GM23338 (cell line): Measurements from ENCODE around the gene TTC12. TPM values are rescaled to one million over a fixed set of nuclear protein-coding genes. Genes with fewer than 3 reads are reported as not detected.

Experiments used
- ATAC-seq: fragments of 200-7000 bp; cut with Tn5 transposase; 3 replicates; pipeline ENCODE4 v1.9.1; 2020
- DNase-seq: peaks from one replicate; pipeline ENCODE4 v3.0.0-alpha.2; 2015; ENCODE audit warnings: low spot score
- H2AFZ ChIP-seq: fragments of 200-600 bp; sonication (generic); 2 replicates; pipeline ENCODE4 v1.8.0; 2016; ENCODE audit warnings: antibody characterized with exemption, mild to moderate bottlenecking, moderate library complexity
- H3F3A ChIP-seq: fragments of 200-600 bp; sonication (generic); replicated peaks from 2 replicates; pipeline ENCODE4 v1.8.0; 2017; ENCODE audit warnings: antibody characterized with exemption, mixed run types, low read depth
- H3K27ac ChIP-seq: fragments of 200-600 bp; sonication (generic); 2 replicates; pipeline ENCODE4 v1.6.1; 2016; ENCODE audit warnings: low read depth
- H3K27me3 ChIP-seq: fragments of 200-600 bp; sonication (generic); 2 replicates; pipeline ENCODE4 v1.8.0; 2016; ENCODE audit warnings: mild to moderate bottlenecking, mixed run types, moderate library complexity; ENCODE audit not compliant: insufficient read depth
- H3K36me3 ChIP-seq: fragments of 200-600 bp; sonication (generic); 2 replicates; pipeline ENCODE4 v1.8.0; 2016; ENCODE audit warnings: mild to moderate bottlenecking; ENCODE audit not compliant: insufficient read depth
- H3K4me1 ChIP-seq: fragments of 200-600 bp; sonication (generic); 2 replicates; pipeline ENCODE4 v1.8.0; 2016; ENCODE audit warnings: mild to moderate bottlenecking, moderate library complexity; ENCODE audit not compliant: insufficient read depth
- H3K4me2 ChIP-seq: fragments of 200-600 bp; sonication (generic); 2 replicates; pipeline ENCODE4 v1.7.1; 2017; ENCODE audit warnings: mixed run types
- H3K4me3 ChIP-seq: fragments of 200-600 bp; sonication (generic); 2 replicates; pipeline ENCODE4 v1.6.1; 2016; ENCODE audit warnings: mixed run types
- H3K79me2 ChIP-seq: fragments of 200-600 bp; sonication (generic); replicated peaks from 2 replicates; pipeline ENCODE4 v1.8.0; 2017; ENCODE audit warnings: mild to moderate bottlenecking; ENCODE audit not compliant: insufficient read depth
- H3K9me2 ChIP-seq: fragments of 200-600 bp; sonication (generic); 2 replicates; pipeline ENCODE4 v1.8.0; 2017; ENCODE audit not compliant: insufficient read depth
- H4K20me1 ChIP-seq: fragments of 200-600 bp; sonication (generic); replicated peaks from 2 replicates; pipeline ENCODE4 v1.8.0; 2017; ENCODE audit warnings: mild to moderate bottlenecking; ENCODE audit not compliant: insufficient read depth
- H3K27ac Mint-ChIP-seq: 2 replicates; pipeline ENCODE4 v1.8.0; 2020; ENCODE audit warnings: inconsistent platforms, mild to moderate bottlenecking, moderate library complexity, mixed read lengths
- H3K27me3 Mint-ChIP-seq: 3 replicates; pipeline ENCODE4 v1.8.0; 2022; ENCODE audit warnings: low read depth, mild to moderate bottlenecking, moderate library complexity, mixed read lengths, inconsistent platforms; ENCODE audit not compliant: insufficient read depth, poor library complexity
- H3K36me3 Mint-ChIP-seq: 3 replicates; pipeline ENCODE4 v1.8.0; 2021; ENCODE audit warnings: low read depth, mild to moderate bottlenecking, inconsistent platforms, moderate library complexity, mixed read lengths
- H3K4me1 Mint-ChIP-seq: 3 replicates; pipeline ENCODE4 v1.8.0; 2020; ENCODE audit warnings: mild to moderate bottlenecking, inconsistent platforms, mixed read lengths
- H3K4me3 Mint-ChIP-seq: 3 replicates; pipeline ENCODE4 v1.8.0; 2021; ENCODE audit warnings: moderate library complexity, mild to moderate bottlenecking, inconsistent platforms, mixed read lengths
- H3K9me3 Mint-ChIP-seq: 3 replicates; pipeline ENCODE4 v1.8.0; 2020; ENCODE audit warnings: moderate library complexity, mild to moderate bottlenecking, inconsistent platforms, mixed read lengths
- CREB1 ChIP-seq: fragments of 250-450 bp; sonication (Bioruptor Pico); IDR thresholded peaks from 2 replicates; pipeline ENCODE4 v1.5.0; 2020; ENCODE audit warnings: low read depth, mild to moderate bottlenecking, moderate library complexity
- CTCF ChIP-seq, 2 experiments: fragments of 200-600 bp in 1 of 2; sonication (generic) in 1 of 2; conservative IDR thresholded peaks; 2 replicates each; pipeline versions ENCODE4 v1.5.1 to v1.6.1; 2016 to 2017; ENCODE audit warnings: antibody characterized with exemption in 2 of 2, low read depth in 2 of 2, mild to moderate bottlenecking in 2 of 2, moderate library complexity in 1 of 2
- ETS1 ChIP-seq: IDR thresholded peaks from 2 replicates; pipeline ENCODE4 v1.6.1; 2016; ENCODE audit warnings: antibody characterized with exemption
- EZH2phosphoT487 ChIP-seq: fragments of 200-600 bp; sonication (generic); IDR thresholded peaks from one replicate; pipeline ENCODE4 v1.8.1; 2018; ENCODE audit warnings: antibody characterized with exemption; ENCODE audit not compliant: unreplicated experiment
- JUNB ChIP-seq: IDR thresholded peaks from one replicate; pipeline ENCODE4 v1.6.1; 2016; ENCODE audit warnings: antibody characterized with exemption; ENCODE audit not compliant: unreplicated experiment
- NANOG ChIP-seq: IDR thresholded peaks from 2 replicates; pipeline ENCODE4 v1.6.1; 2016; ENCODE audit warnings: antibody characterized with exemption, borderline replicate concordance
- POLR2AphosphoS5 ChIP-seq: IDR thresholded peaks from 2 replicates; pipeline ENCODE4 v1.6.1; 2016; ENCODE audit warnings: antibody characterized with exemption, low read depth
- REST ChIP-seq: IDR thresholded peaks from one replicate; pipeline ENCODE4 v1.6.1; 2018; ENCODE audit warnings: antibody characterized with exemption; ENCODE audit not compliant: unreplicated experiment
- STAT1 ChIP-seq: IDR thresholded peaks from one replicate; pipeline ENCODE4 v1.6.1; 2016; ENCODE audit warnings: antibody characterized with exemption; ENCODE audit not compliant: unreplicated experiment
- ZNF331 ChIP-seq: fragments of 250-450 bp; sonication (Bioruptor Pico); IDR thresholded peaks from 2 replicates; pipeline ENCODE4 v1.5.0; 2020; ENCODE audit warnings: low read depth, mild to moderate bottlenecking, moderate library complexity
- polyA plus RNA-seq: library from polyadenylated mRNA; unstranded; fragments of >200 nt; fragmentation: Nextera tagmentation; extraction: Ambion mirVana; gene quantifications from 2 replicates; pipeline ENCODE4 v1.2.1, GENCODE V29; 2016
- total RNA-seq: library from RNA; depleted of rRNA; stranded (reverse); fragments of >200 nt; shearing (Covaris generic); gene quantifications from 2 replicates; pipeline ENCODE4 v1.2.3, GENCODE V29; 2014

The TTC12 gene
- total and polyA plus RNA-seq, 2 experiments from 2014 or later, result 3.4 to 12.5 TPM

- TF ChIP-seq CREB1 (CRISPR knock-in tag) (peak; percentile 74), ZNF331 (no peak), CTCF (conservative IDR thresholded peaks at IDR 0.05; ENCODE audit: low read depth in 2 of 2) (peak; percentile 67 to 88), REST (peak; percentile 8)
Observed at GRCh38 chr11:113387605-113388211, 73.3 kb downstream of the TTC12 start, which contains the start of gene ANKK1 (continued).

- no peak for ATAC-seq
- Histone ChIP-seq H3K4me3 (no peak overlapping the region), H3K79me2 (no peaks in the 10 kb centered on the region), H2AFZ (peak overlapping the region; percentile 83), H3K4me1 (peaks cover 6% of the 10 kb centered on the region; the same call in 1 of the 2 replicates), H3F3A (no peaks in the 10 kb centered on the region), H3K36me3 (no peaks in the 10 kb centered on the region), H3K9me2 (peaks cover 13% of the 10 kb centered on the region; the same call in 1 of the 2 replicates), H3K27ac (no peak overlapping the region), H3K4me2 (peak overlapping the region; percentile 55; the same call in 1 of the 2 replicates), H3K27me3 (0 out of 2 replicates have a peak, but pooled peaks cover 5% of the 10 kb centered on the region), H4K20me1 (no peaks in the 10 kb centered on the region)
- H3K36me3 Mint-ChIP-seq, result no peaks in the 10 kb centered on the region
- no peaks in the 10 kb centered on the region for H3K9me3 Mint-ChIP-seq
- H3K27ac Mint-ChIP-seq, result no peak overlapping the region
- no peak overlapping the region for H3K4me3 Mint-ChIP-seq
- peaks cover 5% of the 10 kb centered on the region for H3K27me3 Mint-ChIP-seq
- no peak for DNase-seq
- peaks cover 3% of the 10 kb centered on the region; the same call in 2 of the 3 replicates for H3K4me1 Mint-ChIP-seq
- TF ChIP-seq CREB1 (CRISPR knock-in tag) (no peak), EZH2phosphoT487 (no peak), CTCF (conservative IDR thresholded peaks at IDR 0.05; ENCODE audit: low read depth in 2 of 2) (no peak), NANOG (no peak), JUNB (no peak), REST (no peak), STAT1 (no peak), ETS1 (no peak), POLR2AphosphoS5 (no peak)
Observed at GRCh38 chr11:113389272-113389671, 74.9 kb downstream of the TTC12 start.
